Measurements from ENCODE around the gene C1QTNF8.

- TF ChIP-seq CTCF (IDR thresholded peaks at IDR 0.05; ENCODE audit: low read length), result no peak
- TF ChIP-seq EZH2 (optimal IDR thresholded peaks at IDR 0.05; ENCODE audit: low read depth, low read length), result no peak
These were observed 2.4 kb upstream of the C1QTNF8 start for GRCh38 chr16:1098266-1098991.
